Cardiac septum (tissue), 1 donor: ENCODE results near the gene RAD23A. TPM values are rescaled to one million over a fixed set of nuclear protein-coding genes. Genes with fewer than 3 reads are reported as not detected.
"Not testable (repeated sequence)": the region's sequence is repeated elsewhere in the genome, so short reads cannot be mapped to it uniquely, and the experiment has no call there.

ENCODE experiments used
- DNase-seq: peaks from one replicate; pipeline ENCODE4 v3.0.0-alpha.2; 2020; ENCODE audit warnings: low spot score
- intact Hi-C: fragments of 100-400 bp; cut with DNase I; formaldehyde crosslinking; loops from one replicate; pipeline ENCODE4 v1.14.0; 2022
- total RNA-seq: library from RNA; stranded (reverse); fragmentation: NEBNext Ultra II Directional; extraction: Animal tissue kit (Norgen Biotek cat#: 25700); gene quantifications from one replicate; pipeline ENCODE4 v1.2.1, GENCODE V29; 2021
- donor health status: DM: no; HTN: no; CAD: no.

Gene RAD23A
- total RNA-seq, 1 donor from 2014 or later, result 143 TPM

DNA sequence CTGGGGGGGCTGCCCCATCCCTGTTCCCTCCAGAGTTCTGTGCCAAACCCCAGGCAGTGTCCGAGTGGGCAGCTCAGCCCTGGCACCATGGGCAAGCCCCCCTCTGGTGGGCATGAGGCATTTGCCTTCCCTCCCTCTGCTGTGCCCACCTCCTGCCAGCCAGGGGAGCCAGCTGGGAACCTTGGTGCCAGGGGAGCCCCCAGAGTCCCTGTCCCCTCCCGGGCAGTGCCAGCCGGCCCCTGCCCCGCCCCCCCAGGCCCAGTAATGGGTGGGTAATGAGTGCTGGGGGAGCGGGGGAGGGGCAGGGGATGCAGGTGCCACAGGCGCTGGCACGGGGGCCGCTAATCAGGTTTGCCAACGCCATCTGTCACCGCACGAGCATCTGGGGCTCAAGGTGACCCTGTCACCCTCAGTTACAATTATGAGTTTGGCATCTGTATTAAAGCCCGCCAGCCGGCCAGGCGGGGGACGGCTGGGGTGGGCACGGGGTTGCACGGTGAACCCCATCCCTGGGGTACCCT is 29.6 kb downstream of the RAD23A start:
- DNase-seq, result no peak
- intact Hi-C loops, result loop anchor here (10.0 kb wide), 1 partner anchor 610 kb away; no protein-coding TSS in a partner anchor

- intact Hi-C loops, result loop anchor here (10.0 kb wide), 1 partner anchor 609 kb away; no protein-coding TSS in a partner anchor
- not testable (repeated sequence) for DNase-seq
Measured at GRCh38 chr19:12976109-12976508, 30.4 kb downstream of the RAD23A start.

DNA sequence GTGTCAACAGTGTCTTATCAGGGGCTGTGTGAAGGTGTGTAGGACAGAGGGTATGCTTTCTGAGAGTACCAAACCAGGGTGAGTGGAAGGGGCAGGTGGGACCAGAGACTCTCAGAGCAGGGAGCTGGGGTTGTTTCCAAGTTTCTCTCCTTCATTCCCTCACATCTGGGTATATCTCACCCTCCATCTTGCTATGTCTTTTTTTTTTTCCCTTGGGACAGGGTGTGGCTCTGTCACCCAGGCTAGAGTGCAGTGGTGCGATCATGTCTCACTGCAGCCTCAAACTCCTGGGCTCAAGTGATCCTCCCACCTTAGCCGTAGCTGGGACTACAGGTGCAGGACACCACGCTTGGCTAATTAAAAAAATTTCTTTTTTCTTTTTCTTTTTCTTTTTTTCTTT is 34.3 kb downstream of the RAD23A start:
- intact Hi-C loops, result loop anchor here (2.0 to 10.0 kb wide), 3 partner anchors 172 to 605 kb away; partner anchors contain the start of genes IER2 and STX10
- no peak for DNase-seq

GRCh38 chr19:12982648-12983047 is 37.0 kb downstream of the RAD23A start:
- no peak for DNase-seq
- intact Hi-C loops, result loop anchor here (1.0 to 5.0 kb wide), 2 partner anchors 79 to 170 kb away; partner anchors contain the start of genes IER2 and STX10

GRCh38 chr19:12983091-12983490 is 37.4 kb downstream of the RAD23A start:
- no peak for DNase-seq
- intact Hi-C loops, result loop anchor here (5.0 kb wide), 1 partner anchor 169 kb away; the partner anchor contains the start of genes IER2 and STX10

- intact Hi-C loops, result loop anchor here (2.0 to 5.0 kb wide), 2 partner anchors 109 to 169 kb away; partner anchors contain the start of genes IER2 and STX10
- peak; percentile 90 for DNase-seq
Measured at GRCh38 chr19:12983542-12984142, 38.0 kb downstream of the RAD23A start.

- intact Hi-C loops, result loop anchor here (2.0 to 5.0 kb wide), 2 partner anchors 109 to 168 kb away; partner anchors contain the start of genes IER2 and STX10
- no peak for DNase-seq
Measured at GRCh38 chr19:12984143-12984627, 38.5 kb downstream of the RAD23A start.

- intact Hi-C loops, result loop anchor here (2.0 to 5.0 kb wide), 2 partner anchors 108 to 168 kb away; partner anchors contain the start of genes IER2 and STX10
- no peak for DNase-seq
Measured at GRCh38 chr19:12984683-12985048, 39.0 kb downstream of the RAD23A start.

DNA sequence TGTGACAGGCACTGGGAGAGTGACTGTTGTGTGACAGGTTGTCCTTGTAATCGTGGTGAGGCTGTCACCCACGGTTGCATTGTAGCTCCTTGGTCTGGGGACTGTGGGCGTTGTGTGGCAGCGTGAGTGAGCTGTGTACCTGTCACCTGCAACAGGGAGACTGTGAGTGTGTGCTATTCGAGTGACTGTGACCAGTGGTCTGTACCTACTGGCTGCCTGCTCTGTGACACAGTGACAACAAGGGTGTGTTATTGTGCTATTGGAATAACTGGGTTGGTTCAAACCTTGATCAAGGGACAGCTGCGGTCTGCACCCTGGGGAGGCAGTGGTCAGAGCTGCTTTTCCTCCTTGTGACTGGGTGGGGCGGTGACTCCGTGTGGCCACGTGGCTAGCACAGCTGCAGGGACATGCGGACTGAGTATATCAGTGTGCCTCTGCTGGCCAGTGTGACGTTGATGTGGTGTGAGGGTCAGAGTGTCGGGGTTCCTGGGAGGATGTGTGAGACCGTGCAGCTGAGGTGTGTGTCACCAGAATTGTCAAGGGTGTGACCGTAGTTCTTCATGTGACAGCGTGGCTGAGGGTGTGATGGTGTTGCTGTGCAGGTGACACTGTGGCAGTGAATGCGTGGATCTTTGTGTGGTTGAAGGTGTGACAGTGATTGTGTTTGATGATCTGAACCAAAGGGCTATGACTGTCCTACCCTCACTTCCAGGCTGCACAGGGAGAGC is 39.6 kb downstream of the RAD23A start:
- DNase-seq, result no peak
- intact Hi-C loops, result loop anchor here (2.0 kb wide), 1 partner anchor 108 kb away; no protein-coding TSS in a partner anchor

GRCh38 chr19:12986726-12987125 is 41.1 kb downstream of the RAD23A start:
- intact Hi-C loops, result no loop called here
- DNase-seq, result no peak

DNA sequence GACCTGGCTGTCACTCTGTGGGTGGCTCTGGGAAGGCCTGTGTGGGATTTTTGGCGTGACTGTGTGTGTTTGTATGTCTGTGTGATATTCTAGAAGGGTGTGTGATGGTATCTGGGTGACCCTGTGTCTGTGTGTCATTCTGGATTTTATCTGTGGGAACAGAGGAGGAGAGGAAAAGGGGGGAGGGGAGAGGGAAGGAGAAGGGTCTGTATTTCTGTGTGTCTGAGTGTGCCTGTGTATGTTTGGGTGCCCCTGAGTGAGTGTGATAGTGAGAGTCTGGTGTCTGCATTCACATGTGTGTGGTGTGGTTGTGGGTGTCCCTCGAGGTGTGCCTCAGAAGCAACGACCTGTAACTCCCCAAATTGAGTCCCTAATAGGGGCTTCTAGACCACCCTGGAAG is 41.5 kb downstream of the RAD23A start:
- intact Hi-C loops, result no loop called here

DNA sequence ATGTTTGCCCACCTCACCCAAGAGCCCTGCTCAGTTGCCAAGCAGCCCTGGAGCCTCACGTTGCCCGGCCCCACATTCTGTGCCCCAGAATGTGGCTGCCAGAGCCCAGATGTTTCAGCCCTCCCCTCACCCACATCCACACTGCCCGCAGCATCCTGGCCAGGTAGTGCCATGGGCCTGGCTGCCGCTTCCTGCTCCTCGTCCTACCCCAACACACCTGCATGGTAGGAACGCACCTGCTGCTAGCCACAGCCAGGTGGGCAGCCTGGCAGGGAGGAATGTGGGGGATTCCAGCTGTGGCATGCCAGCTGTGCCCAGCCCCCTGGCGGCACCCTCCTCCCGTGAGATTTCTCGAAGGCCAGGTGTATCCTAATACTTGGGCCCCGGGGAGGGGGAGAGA is 42.1 kb downstream of the RAD23A start:
- intact Hi-C loops, result no loop called here
- no peak for DNase-seq

More for the DNA sequence above, 41.5 kb downstream of the RAD23A start:
- no peak for DNase-seq

DNA sequence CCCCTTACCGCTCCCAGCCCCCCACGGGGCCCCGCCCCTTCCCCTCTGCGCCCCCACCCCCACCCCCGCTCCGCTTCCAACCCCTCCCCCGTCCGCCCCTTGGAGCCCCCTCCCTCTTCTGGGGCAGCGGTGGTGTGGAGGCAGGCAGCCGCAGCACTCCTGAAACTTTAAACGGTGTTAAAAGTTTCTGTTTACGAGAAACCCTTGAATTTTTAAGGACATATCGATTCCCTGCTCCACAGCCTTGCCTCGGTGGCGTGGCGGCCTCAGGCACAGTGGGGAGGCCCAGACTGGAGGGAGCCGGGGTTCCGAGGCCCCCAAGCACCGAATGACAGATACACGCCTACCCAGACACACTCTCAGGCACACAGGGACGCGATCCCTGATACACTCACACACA is 44.8 kb downstream of the RAD23A start:
- no peak for DNase-seq
- intact Hi-C loops, result no loop called here

DNA sequence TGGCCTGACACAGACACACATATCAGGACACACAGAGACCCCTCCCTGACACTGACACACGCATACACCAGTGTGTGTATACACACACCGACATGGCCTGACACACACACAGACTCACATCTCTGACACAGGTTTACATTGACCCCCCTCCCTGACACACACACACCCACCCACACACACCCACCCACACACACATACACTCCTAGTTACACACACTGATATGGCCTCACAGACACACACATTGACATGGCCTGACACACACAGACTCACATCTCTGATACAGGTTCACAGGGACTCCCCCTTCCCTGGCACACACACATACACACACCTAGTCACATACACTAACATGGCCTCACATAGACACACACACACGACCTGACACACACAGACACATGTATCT is 45.2 kb downstream of the RAD23A start:
- intact Hi-C loops, result no loop called here

GRCh38 chr19:12991296-12991695 is 45.6 kb downstream of the RAD23A start:
- intact Hi-C loops, result no loop called here
- DNase-seq, result no peak

More for the DNA sequence above, 45.2 kb downstream of the RAD23A start:
- DNase-seq, result no peak

GRCh38 chr19:12992729-12993128 is 47.1 kb downstream of the RAD23A start:
- intact Hi-C loops, result no loop called here
- DNase-seq, result no peak

- DNase-seq, result no peak
Measured at GRCh38 chr19:12993562-12993961, 47.9 kb downstream of the RAD23A start.

DNA sequence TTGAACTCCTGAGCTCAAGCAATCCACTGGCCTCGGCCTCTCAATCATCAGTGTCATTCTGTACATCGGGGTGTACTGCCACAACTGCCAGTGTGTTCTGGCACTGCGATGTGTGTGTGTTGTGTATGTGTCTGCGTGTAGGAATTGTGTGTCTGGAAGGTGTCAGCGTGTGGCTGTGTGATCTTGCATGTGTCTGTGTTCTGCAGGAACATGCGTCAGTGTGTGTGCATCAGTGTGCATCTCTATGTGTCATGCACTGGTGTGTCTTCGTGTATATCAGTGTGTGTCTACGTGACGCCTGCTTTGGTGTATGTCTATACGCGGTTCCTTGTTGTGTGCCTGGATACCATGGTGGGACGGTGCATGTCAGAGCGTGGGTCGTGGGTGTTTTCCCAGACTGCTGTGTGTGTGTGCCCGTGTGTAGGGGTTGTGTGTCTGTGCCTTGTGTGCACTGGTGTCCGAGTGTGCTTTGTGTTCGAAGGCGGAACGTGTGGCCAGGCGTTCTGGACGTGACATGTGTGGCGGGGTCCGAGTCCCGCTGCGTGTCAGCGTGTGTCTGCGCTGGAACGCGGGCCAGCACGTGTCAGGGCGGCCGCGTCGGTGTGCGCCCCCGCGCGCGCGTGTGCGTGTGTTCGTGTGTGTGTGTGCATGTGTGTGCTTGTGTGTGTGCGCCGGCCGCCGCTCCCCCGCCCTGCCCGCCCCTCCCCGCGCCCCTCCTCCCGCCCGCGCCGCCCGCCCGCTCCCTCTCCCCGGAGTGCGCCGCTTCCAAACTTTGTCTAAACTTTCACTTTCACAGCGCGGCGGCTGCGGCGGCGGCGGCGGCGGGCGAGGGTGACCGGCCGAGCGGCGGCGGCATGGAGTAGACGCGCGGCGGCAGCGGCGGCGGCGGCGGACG is 49.3 kb downstream of the RAD23A start, which contains the start of gene NFIX:
NFIX (plus strand) TSS at position 775 of the 895 bp plus-strand sequence. CDS start 363 bp downstream, outside the sequence.
- intact Hi-C loops, result loop anchor here (5.0 kb wide), 2 partner anchors 37 to 67 kb away; no protein-coding TSS in a partner anchor
- no peak for DNase-seq

More at GRCh38 chr19:12993562-12993961, 47.9 kb downstream of the RAD23A start:
- intact Hi-C loops, result no loop called here
